MM.1S (cell line): ENCODE measurements around the gene SSU72.
"Not testable (repeated sequence)": the region's sequence is repeated elsewhere in the genome, so short reads cannot be mapped to it uniquely, and the experiment has no call there.

Experiments
- DNase-seq: peaks from one replicate; pipeline ENCODE4 v3.0.0-alpha.2; 2015
- H2AFZ ChIP-seq: fragments of 300-600 bp; sonication (generic); 2 replicates; pipeline ENCODE4 v1.6.0; 2016; ENCODE audit warnings: antibody characterized with exemption, low read length
- H3F3A ChIP-seq: fragments of 300-600 bp; sonication (generic); 2 replicates; pipeline ENCODE4 v1.6.1; 2016; ENCODE audit warnings: mild to moderate bottlenecking, antibody characterized with exemption, low read length, moderate library complexity, mixed read lengths; ENCODE audit not compliant: insufficient read depth
- H3K27ac ChIP-seq: fragments of 300-600 bp; sonication (generic); 2 replicates; pipeline ENCODE4 v1.5.1; 2016; ENCODE audit warnings: mild to moderate bottlenecking, low read length
- H3K27me3 ChIP-seq: fragments of 300-600 bp; sonication (generic); replicated peaks from 2 replicates; pipeline ENCODE4 v1.6.0; 2016; ENCODE audit warnings: low read length; ENCODE audit not compliant: insufficient read depth
- H3K36me3 ChIP-seq: fragments of 300-600 bp; sonication (generic); replicated peaks from 2 replicates; pipeline ENCODE4 v1.6.1; 2016; ENCODE audit warnings: mild to moderate bottlenecking, low read length, mixed read lengths; ENCODE audit not compliant: insufficient read depth
- H3K4me1 ChIP-seq: fragments of 300-600 bp; sonication (generic); 2 replicates; pipeline ENCODE4 v1.6.1; 2016; ENCODE audit warnings: low read length, mixed read lengths
- H3K4me2 ChIP-seq: fragments of 300-600 bp; sonication (generic); 2 replicates; pipeline ENCODE4 v1.6.0; 2016; ENCODE audit warnings: low read depth, low read length
- H3K4me3 ChIP-seq: fragments of 300-600 bp; sonication (generic); 2 replicates; pipeline ENCODE4 v1.5.1; 2016; ENCODE audit warnings: low read length, mixed read lengths
- H3K79me2 ChIP-seq: fragments of 300-600 bp; sonication (generic); 2 replicates; pipeline ENCODE4 v1.6.1; 2016; ENCODE audit warnings: mixed run types, low read length, mixed read lengths
- H3K9ac ChIP-seq: fragments of 300-600 bp; sonication (generic); 2 replicates; pipeline ENCODE4 v1.6.1; 2016; ENCODE audit warnings: low read length, mixed read lengths
- H3K9me2 ChIP-seq: fragments of 300-600 bp; sonication (generic); replicated peaks from 2 replicates; pipeline ENCODE4 v1.6.1; 2016; ENCODE audit warnings: mild to moderate bottlenecking, low read length, mixed read lengths; ENCODE audit not compliant: insufficient read depth
- H3K9me3 ChIP-seq: fragments of 300-600 bp; sonication (generic); replicated peaks from 2 replicates; pipeline ENCODE4 v1.6.1; 2016; ENCODE audit warnings: mild to moderate bottlenecking, low read length, mixed read lengths; ENCODE audit not compliant: insufficient read depth
- H4K20me1 ChIP-seq: fragments of 300-600 bp; sonication (generic); 2 replicates; pipeline ENCODE4 v1.6.1; 2016; ENCODE audit warnings: mild to moderate bottlenecking, low read length, moderate library complexity, mixed read lengths; ENCODE audit not compliant: insufficient read depth
- CTCF ChIP-seq: fragments of 300-600 bp; sonication (generic); IDR thresholded peaks from 2 replicates; pipeline ENCODE4 v1.5.1; 2016; ENCODE audit warnings: antibody characterized with exemption, low read length, mixed read lengths
- EZH2 ChIP-seq: fragments of 300-600 bp; sonication (generic); optimal IDR thresholded peaks from 2 replicates; pipeline ENCODE3; 2017; ENCODE audit warnings: low read depth, mild to moderate bottlenecking, antibody characterized with exemption, low read length, mixed read lengths
- EZH2phosphoT487 ChIP-seq: fragments of 300-600 bp; sonication (generic); IDR thresholded peaks from 2 replicates; pipeline ENCODE4 v1.6.1; 2018; ENCODE audit warnings: antibody characterized with exemption, low read length

The SSU72 gene

GRCh38 chr1:1514376-1514775 lies 60.3 kb downstream of the SSU72 start:
- not testable (repeated sequence) for H3K4me2 ChIP-seq, H3K4me1 ChIP-seq, H3K4me3 ChIP-seq, H4K20me1 ChIP-seq, H3K9me3 ChIP-seq, H3K27ac ChIP-seq, H2AFZ ChIP-seq, H3K9ac ChIP-seq, H3K36me3 ChIP-seq, H3F3A ChIP-seq, DNase-seq, H3K27me3 ChIP-seq, H3K9me2 ChIP-seq
- peaks cover 29% of the 10 kb centered on the region for H3K79me2 ChIP-seq

- H3K27me3 ChIP-seq, DNase-seq, H3F3A ChIP-seq, H3K9me2 ChIP-seq, H3K4me1 ChIP-seq, H3K9ac ChIP-seq, H3K36me3 ChIP-seq, H3K4me3 ChIP-seq, H3K9me3 ChIP-seq, H4K20me1 ChIP-seq, H2AFZ ChIP-seq, H3K27ac ChIP-seq: not testable (repeated sequence)
- peaks cover 29% of the 10 kb centered on the region for H3K79me2 ChIP-seq
- peak overlapping the region; percentile 29; the same call in 1 of the 2 replicates for H3K4me2 ChIP-seq
These were observed 61.0 kb downstream of the SSU72 start for GRCh38 chr1:1513675-1514074.

- not testable (repeated sequence) for DNase-seq, H3K9me2 ChIP-seq, H2AFZ ChIP-seq, H3K36me3 ChIP-seq, H3F3A ChIP-seq, H3K27ac ChIP-seq, H4K20me1 ChIP-seq, H3K4me2 ChIP-seq, H3K27me3 ChIP-seq, H3K4me1 ChIP-seq, H3K9me3 ChIP-seq
- Histone ChIP-seq H3K4me3 (peak overlapping the region; percentile 56; the same call in 1 of the 2 replicates), H3K9ac (peak overlapping the region; percentile 46; the same call in 1 of the 2 replicates), H3K79me2 (peaks cover 29% of the 10 kb centered on the region)
These were observed 62.2 kb downstream of the SSU72 start for GRCh38 chr1:1512425-1512824.

GRCh38 chr1:1511533-1512285 lies 63.0 kb downstream of the SSU72 start, which contains the start of gene ATAD3A:
Gene ATAD3A (plus strand): TSS chr1:1512162. CDS start chr1:1512269, 107 bp downstream.
- peak within 1 kb of the TSS; percentile 57 for H2AFZ ChIP-seq
- H3K36me3 ChIP-seq: no peaks in the 10 kb centered on the region
- H4K20me1 ChIP-seq: no peaks in the 10 kb centered on the region
- H3K4me2 ChIP-seq: peak within 1 kb of the TSS; percentile 83
- H3F3A ChIP-seq: peaks cover 6% of the 10 kb centered on the region; the same call in 1 of the 2 replicates
- TF ChIP-seq CTCF: no peak
- TF ChIP-seq EZH2: no peak
- no peak for TF ChIP-seq EZH2phosphoT487
- no peaks in the 10 kb centered on the region for H3K9me3 ChIP-seq
- H3K27me3 ChIP-seq: no peaks in the 10 kb centered on the region
- H3K4me3 ChIP-seq: peak within 1 kb of the TSS; percentile 90
- peaks cover 29% of the 10 kb centered on the region for H3K79me2 ChIP-seq
- DNase-seq: peak; percentile 98
- H3K9me2 ChIP-seq: no peaks in the 10 kb centered on the region
- no peaks in the 10 kb centered on the region; the same call in 1 of the 2 replicates for H3K4me1 ChIP-seq
- H3K9ac ChIP-seq: peak within 1 kb of the TSS; percentile 97
- peak within 1 kb of the TSS; percentile 90 for H3K27ac ChIP-seq
